CD4-positive, alpha-beta T cell treated with Interleukin-6 for 4 hours (primary cell): Measurements from ENCODE around the gene ARPC1B.
A peak's percentile ranks its signal among the peaks of the same experiment; 100 is the strongest.
"Not testable (repeated sequence)": the region's sequence is repeated elsewhere in the genome, so short reads cannot be mapped to it uniquely, and the experiment has no call there.

ENCODE experiments used
- DNase-seq: peaks from one replicate; pipeline ENCODE4 v3.0.0-alpha.2; 2020; ENCODE audit warnings: mixed read lengths

The ARPC1B gene

GRCh38 chr7:99410635-99411034, 36.1 kb downstream of the ARPC1B start:
- DNase-seq: no peak

DNA sequence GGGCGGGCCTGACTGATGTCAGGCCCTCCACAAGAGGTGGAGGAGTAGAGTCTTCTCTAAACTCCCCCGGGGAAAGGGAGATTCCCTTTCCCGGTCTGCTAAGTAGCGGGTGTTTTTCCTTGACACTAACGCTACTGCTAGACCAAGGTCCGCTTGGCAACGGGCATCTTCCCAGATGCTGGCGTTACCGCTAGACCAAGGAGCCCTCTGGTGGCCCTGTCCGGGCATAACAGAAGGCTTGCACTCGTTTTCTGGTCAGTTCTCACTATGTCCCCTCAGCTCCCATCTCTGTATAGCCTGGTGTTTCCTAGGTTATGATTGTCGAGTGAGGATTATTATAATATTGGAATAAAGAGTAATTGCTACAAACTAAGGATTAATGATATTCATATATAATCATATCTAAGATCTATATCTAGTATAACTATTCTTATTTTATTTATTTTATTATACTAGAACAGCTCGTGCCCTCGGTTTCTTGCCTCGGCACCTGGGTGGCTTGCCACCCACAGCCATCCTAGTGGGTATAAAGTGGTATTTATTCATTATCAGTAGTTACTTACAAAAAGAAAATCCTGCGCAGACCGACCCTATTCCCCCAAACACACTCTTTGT, 41.1 kb downstream of the ARPC1B start:
- DNase-seq: peak; percentile 23

GRCh38 chr7:99418260-99418659, 43.7 kb downstream of the ARPC1B start:
- no peak for DNase-seq

DNA sequence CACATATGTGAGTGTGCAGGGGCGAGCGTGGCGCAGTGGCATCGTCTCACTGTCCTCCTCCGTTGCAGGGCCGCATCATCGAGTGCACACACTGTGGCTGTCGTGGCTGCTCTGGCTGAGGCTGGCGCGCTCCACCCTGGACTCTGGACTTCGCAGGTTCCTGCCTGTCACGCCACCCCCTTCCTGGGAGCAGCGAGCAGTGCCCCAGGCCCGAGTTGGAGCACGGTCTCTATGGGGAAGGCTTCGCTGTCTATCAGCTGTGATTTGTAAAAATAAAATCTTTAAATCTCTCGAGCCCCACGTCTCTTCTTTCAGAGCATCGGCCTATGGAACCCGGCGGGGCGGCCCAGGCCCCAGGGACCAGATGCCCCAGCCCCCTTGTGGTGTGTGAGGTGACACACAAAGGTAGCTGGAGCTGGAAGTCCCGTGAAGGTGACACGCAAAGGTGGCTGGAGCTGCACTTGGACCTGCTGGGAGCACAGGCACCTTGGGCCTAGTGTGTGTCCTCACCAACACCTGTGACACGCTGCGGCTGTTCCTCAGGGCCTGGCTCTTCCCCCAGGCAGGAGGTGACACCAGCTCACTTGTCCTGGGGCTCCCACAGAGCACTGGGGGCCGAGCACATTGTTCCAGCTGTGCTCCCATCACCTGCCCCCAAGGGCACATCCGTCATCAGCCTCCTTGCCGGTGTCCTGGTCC, 44.9 kb downstream of the ARPC1B start:
- no peak for DNase-seq

GRCh38 chr7:99420213-99420612, 45.7 kb downstream of the ARPC1B start:
- no peak for DNase-seq

DNA sequence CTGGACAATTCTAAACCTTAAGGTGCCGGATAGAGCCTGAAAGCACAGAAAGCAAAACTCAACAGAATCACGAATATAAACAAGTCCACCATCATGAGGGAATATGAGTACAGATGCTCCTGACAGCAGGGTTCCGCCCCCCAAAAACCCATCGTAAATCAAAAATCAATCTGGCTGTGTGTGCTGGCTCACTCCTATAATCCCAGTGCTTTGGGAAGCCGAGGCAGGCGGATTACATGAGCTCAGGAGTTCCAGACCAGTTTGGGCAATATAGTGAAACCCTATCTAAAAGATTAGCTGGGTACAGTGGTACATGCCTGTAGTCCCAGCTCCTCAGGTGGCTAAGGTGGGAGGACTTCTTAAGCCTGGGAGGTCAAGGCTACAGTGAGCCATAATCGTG, 46.5 kb downstream of the ARPC1B start:
- no peak for DNase-seq

GRCh38 chr7:99422186-99422585, 47.7 kb downstream of the ARPC1B start:
- no peak for DNase-seq

DNA sequence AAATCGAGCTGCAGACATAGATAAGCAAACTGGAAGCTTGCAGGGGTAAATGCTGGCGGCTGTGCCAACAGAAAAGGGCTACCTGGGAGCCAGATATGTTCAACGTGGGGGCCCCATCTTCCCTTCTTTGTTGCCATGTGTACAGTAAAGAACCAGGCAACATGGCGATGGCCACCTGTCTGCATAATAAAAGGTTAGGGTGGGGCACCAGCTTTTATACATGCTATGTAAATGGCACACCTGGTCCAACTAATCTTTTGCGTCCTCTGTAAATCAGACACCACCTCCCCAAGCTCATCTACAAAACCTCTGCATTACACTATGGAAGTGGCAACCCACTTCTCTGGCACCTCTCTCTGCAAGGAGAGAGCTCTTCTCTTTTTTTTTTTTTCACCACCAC, 48.1 kb downstream of the ARPC1B start:
- no peak for DNase-seq

DNA sequence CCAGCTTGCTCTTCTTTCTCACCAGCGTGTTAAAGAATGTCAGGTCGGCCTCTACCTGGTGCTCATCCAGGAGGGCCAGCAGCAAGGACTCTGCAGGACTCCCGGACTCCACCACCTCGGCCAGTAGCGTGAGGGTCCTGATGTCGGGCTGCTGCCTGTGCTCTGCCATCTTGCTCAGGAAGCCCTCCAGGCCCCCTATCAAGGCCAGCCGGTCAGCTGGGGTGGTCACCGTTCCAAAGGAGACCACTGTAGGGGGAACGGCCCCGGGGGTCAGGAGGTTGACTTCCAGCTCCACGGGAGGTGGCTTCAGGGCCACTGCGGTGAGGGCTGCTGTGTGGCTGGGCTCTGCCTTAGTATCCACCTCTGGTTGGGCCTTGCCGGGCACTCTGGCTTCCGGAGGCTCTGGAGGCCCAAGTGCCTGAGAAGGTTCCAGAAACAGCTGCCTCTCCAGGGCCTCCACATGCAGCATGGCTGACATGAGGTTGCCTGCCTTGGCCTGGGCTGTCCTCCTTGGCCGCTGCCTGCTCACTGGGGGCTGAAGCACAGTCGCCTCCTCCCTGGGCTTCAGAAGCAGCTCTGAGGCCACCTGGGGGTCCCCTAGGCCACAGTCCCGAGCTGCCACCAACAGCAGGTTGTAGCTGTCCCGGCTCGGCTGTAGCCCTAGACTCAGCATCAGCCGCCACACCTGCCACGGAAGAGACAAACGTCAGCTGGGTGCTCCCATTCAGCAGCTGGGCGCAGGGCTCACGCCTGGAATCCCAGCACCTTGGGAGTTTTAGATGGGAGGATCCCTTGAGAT, 50.6 kb downstream of the ARPC1B start:
- DNase-seq: no peak

- peak; percentile 37 for DNase-seq
These were observed 54.5 kb downstream of the ARPC1B start for GRCh38 chr7:99428972-99429566.

GRCh38 chr7:99429756-99430155, 55.2 kb downstream of the ARPC1B start:
- DNase-seq: no peak

DNA sequence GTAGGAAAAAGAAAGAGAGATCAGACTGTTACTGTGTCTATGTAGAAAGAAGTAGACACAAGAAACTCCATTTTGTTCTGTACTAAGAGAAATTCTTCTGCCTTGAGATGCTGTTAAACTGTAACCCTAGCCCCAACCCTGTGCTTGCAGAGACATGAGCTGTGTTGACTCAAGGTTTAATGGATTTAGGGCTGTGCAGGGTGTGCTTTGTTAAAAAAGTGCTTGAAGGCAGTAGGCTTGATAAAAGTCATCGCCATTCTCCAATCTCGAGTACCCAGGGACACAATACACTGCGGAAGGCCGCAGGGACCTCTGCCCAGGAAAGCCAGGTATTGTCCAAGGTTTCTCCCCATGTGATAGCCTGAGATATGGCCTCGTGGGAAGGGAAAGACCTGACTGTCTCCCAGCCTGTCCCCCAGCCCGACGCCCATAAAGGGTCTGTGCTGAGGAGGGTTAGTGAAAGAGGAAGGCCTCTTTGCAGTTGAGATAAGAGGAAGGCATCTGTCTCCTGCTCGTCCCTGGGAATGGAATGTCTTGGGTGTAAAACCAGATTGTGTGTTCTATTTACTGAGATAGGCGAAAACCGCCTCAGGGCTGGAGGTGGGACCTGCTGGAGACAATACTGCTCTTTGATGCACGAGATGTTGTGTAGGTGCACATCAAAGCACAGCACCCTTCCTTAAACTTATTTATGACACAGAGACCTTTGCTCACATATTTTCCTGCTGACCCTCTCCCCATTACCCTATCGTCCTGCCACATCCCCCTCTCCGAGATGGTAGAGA, 57.4 kb downstream of the ARPC1B start:
- DNase-seq: not testable (repeated sequence)

- DNase-seq: no peak
These were observed 58.6 kb downstream of the ARPC1B start for GRCh38 chr7:99433158-99433557.

DNA sequence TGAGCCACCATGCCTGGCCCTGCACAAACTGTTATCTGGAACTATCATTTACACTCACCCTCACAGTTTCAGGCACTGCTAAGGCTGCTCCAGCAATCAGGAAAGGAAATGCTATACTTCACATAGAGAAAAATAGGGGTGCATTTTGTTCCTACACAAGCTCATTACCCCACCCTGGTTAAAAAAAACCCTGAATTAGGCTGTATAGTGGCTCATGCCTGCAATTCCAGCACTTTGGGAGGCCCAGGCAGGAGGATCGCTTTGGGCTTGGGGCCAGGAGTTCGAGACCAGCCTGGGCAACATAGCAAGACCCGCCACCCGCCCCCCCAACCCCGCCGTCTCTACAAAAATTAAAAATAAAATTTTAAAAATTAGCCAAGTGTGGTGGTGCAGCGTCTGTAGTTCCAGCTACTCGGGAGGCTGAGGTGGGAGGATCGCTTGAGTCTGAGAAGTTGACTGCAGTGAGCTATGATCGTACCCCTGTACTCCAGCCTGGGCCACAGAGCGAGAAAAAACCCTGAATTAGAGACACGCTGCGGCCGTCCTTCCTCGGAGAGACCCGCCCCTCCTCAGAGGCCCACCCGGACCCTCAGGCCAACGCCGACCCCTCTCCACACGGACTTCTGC, 63.5 kb downstream of the ARPC1B start:
- DNase-seq: peak; percentile 6

DNA sequence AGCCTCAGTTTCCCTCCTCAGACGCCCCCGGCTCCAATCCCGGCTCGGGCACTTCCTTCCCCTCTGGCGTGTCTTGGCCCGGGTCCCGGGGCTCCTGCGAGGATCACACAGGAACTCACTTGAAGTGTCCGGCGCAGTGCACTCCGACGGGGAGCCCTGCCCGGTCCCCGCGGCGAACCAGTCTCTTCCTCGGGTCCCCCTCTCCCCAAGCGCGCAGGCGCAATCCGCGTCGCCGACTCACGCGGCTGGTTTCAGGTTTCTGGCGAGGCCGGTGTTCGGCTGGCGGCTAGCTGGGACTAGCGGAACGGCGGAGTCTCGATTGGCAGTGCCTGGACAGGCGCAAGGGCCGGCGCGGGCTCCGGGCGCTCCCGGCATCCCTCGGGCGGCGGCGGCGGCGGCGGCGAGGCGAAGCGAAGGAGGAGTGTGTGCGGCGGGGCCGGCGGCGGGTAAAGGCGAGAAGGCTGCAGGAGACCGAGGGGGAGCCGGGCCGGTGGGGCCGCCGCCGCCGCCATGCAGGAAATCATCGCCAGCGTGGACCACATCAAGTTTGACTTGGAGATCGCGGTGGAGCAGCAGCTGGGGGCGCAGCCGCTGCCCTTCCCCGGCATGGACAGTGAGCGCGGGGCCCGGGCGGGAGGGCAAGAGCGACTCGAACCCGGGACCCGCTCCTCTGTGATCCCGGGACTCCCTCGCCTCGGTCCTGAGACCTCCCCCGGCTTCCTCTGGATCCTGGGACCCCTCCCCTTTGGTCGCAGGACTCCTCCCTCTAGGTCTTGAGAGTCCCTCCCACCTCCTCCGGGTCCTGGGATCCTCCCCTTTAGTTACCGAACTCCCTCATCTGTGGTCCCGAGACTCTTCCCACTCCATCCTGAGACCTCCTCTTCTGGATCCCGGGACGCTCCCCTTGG, 64.3 kb downstream of the ARPC1B start, which contains the start of the genes CPSF4 and PTCD1:
Gene CPSF4, plus strand, starts transcription at position 371 of the 908 bp plus-strand sequence. Its CDS starts 140 bp downstream, at position 511.
Gene PTCD1, minus strand, starts transcription at position 226 of the 908 bp plus-strand sequence. CDS start 3,556 bp downstream, outside the sequence.
- DNase-seq: peak; percentile 93

DNA sequence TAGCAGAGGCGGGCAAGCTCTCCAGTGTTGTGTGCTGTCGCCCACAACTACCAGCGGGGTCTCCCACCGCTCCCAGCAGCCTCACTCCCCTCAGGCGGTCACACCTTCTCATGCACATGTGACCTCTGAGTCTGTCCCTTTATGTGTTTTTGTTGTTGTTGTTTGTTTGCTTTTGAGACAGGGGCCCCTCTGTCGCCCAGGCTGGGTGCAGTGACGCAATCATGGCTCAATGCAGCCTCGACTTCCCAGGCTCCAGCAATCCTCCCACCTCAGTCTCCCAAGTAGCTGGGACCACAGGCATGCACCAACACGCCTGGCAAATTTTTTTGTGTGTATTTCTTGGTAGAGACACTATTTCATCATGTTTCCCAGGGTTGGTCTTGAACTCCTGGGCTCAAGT, 65.7 kb downstream of the ARPC1B start:
- no peak for DNase-seq
